Measurements from ENCODE around the gene SLC4A8.

Gene SLC4A8

DNA sequence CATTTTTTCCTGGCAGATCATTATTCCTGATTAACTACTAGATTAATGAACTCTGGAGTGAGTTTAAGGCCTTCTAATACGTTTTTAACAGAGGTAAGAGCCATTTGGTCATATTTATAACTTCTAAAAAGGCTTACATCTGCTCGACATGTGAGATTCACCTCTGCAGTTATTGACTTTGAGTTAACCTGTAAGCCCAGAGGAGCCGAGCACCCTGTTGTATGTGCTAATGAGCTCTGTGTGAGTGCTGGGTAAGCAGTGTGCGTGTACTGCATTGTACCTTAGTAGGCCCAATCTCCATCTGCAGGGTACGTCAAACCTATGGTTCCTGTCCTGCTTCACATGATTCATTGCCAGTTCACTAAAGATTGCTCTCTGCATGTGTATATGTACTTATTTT lies 18.9 kb downstream of the SLC4A8 start:
- TF ChIP-seq RAD21 (IDR thresholded peaks at IDR 0.05; ENCODE audit: low read depth), result no peak

- no peak for TF ChIP-seq USF1 (IDR thresholded peaks at IDR 0.05)
- no peak for TF ChIP-seq TCF12 (IDR thresholded peaks at IDR 0.05; ENCODE audit: low read depth)
- TF ChIP-seq TAF1 (IDR thresholded peaks at IDR 0.05; ENCODE audit: low read depth), result no peak
- no peak for TF ChIP-seq ZBTB7A (IDR thresholded peaks at IDR 0.05; ENCODE audit: low read depth)
- no peak for TF ChIP-seq NFIC (IDR thresholded peaks at IDR 0.05)
- TF ChIP-seq EGR1 (IDR thresholded peaks at IDR 0.05), result no peak
Observed at GRCh38 chr12:51448618-51449256, 24.1 kb downstream of the SLC4A8 start.

DNA sequence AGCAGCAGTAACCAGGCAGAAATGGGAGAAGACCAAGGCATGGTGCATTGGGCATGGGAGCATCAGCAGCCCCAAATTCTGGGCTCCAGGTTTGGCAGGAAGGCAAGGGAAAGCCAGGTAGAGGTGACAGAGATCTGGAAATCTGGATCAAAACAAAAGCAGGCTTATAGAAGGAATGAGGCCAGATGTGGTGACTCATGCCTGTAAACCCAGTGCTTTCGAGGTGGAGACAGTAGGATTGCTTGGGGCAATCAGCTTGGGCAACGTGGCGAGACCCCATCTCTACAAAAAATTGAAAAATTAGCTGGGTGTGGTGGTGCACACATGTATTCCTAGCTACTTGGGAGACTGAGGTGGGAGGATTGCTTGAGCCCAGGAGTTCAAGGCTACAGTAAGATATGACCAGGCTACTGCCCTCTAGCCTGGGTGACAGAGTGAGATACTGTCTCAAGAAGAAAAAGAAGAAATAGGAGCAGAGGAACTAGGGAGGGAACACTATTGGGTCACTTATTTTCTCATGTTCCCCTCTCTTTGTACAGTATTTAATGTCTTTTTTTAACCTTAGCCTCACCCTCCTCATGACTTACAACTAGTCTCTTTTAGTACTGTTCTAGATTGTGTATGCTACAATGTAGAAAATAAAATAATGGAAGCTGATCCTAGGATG lies 25.1 kb downstream of the SLC4A8 start:
- TF ChIP-seq CEBPB (IDR thresholded peaks at IDR 0.05) (no peak), USF1 (IDR thresholded peaks at IDR 0.05) (no peak), TAF1 (IDR thresholded peaks at IDR 0.05; ENCODE audit: low read depth) (no peak), REST (IDR thresholded peaks at IDR 0.05; ENCODE audit: low read depth) (no peak)

GRCh38 chr12:51450333-51450732 lies 25.7 kb downstream of the SLC4A8 start:
- TF ChIP-seq CEBPB (IDR thresholded peaks at IDR 0.05), result no peak
- TF ChIP-seq TEAD4 (IDR thresholded peaks at IDR 0.05), result no peak
- no peak for TF ChIP-seq CREB1 (IDR thresholded peaks at IDR 0.05; ENCODE audit: low read depth)
- no peak for TF ChIP-seq YY1 (IDR thresholded peaks at IDR 0.05; ENCODE audit: low read depth)
- no peak for TF ChIP-seq EP300 (IDR thresholded peaks at IDR 0.05; ENCODE audit: borderline replicate concordance)
- TF ChIP-seq NFIC (IDR thresholded peaks at IDR 0.05), result no peak
- TF ChIP-seq FOXM1 (IDR thresholded peaks at IDR 0.05; ENCODE audit: borderline replicate concordance, low read depth), result no peak
- no peak for TF ChIP-seq TCF12 (IDR thresholded peaks at IDR 0.05; ENCODE audit: low read depth)

DNA sequence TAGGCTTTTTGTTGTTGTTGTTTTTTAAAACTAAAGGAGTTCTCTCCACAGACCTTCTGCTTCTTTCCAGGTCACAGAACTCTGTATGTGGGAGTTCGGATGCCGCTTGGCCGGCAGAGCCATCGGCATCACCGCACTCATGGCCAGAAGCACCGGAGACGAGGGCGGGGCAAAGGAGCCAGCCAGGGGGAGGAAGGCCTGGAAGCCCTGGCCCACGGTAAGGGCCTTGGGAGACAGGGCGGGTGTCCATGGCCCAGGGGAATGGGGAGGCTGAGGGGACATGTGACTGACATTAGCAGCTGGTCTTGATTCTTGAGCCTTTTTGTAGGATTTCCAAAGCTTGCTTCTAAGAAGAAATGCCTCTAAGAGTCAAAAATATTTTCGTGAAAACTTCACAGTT lies 26.2 kb downstream of the SLC4A8 start:
- TF ChIP-seq EGR1 (IDR thresholded peaks at IDR 0.05) (no peak), CREB1 (IDR thresholded peaks at IDR 0.05; ENCODE audit: low read depth) (no peak), YY1 (IDR thresholded peaks at IDR 0.05; ENCODE audit: low read depth) (no peak), USF1 (IDR thresholded peaks at IDR 0.05) (no peak), NFIC (IDR thresholded peaks at IDR 0.05) (no peak), REST (IDR thresholded peaks at IDR 0.05; ENCODE audit: low read depth) (no peak), TCF12 (IDR thresholded peaks at IDR 0.05; ENCODE audit: low read depth) (no peak), EP300 (IDR thresholded peaks at IDR 0.05; ENCODE audit: borderline replicate concordance) (no peak), MAX (IDR thresholded peaks at IDR 0.05) (no peak), TAF1 (IDR thresholded peaks at IDR 0.05; ENCODE audit: low read depth) (no peak), FOXM1 (IDR thresholded peaks at IDR 0.05; ENCODE audit: borderline replicate concordance, low read depth) (no peak), TEAD4 (IDR thresholded peaks at IDR 0.05) (no peak), ZBTB7A (IDR thresholded peaks at IDR 0.05; ENCODE audit: low read depth) (no peak), RAD21 (IDR thresholded peaks at IDR 0.05; ENCODE audit: low read depth) (no peak)

DNA sequence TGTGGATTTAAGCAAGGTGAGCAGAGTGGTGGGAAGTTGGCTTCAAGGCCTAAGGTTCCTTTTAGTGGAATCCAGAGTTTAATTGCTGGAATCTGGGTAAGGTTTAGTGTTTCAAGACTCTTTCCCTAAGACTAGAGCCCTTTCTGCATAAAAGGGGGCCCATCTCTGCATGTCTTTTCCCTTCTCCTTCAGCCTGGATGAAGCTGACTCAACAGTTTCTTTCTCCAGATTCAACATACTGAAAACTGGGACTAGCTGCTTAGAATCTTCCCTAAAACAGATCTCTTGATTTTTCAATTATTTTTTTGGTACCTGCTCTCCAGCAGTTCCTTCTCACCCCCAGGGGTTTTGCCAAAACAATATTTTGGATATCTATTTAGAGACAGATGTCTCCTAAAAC lies 34.0 kb downstream of the SLC4A8 start:
- TF ChIP-seq EP300 (IDR thresholded peaks at IDR 0.05; ENCODE audit: borderline replicate concordance), result no peak
- TF ChIP-seq USF1 (IDR thresholded peaks at IDR 0.05), result no peak
- TF ChIP-seq YY1 (IDR thresholded peaks at IDR 0.05; ENCODE audit: low read depth), result no peak
- no peak for TF ChIP-seq FOXM1 (IDR thresholded peaks at IDR 0.05; ENCODE audit: borderline replicate concordance, low read depth)
- TF ChIP-seq RAD21 (IDR thresholded peaks at IDR 0.05; ENCODE audit: low read depth), result no peak
- TF ChIP-seq TEAD4 (IDR thresholded peaks at IDR 0.05), result no peak
- TF ChIP-seq CREB1 (IDR thresholded peaks at IDR 0.05; ENCODE audit: low read depth), result no peak
- no peak for TF ChIP-seq ZBTB7A (IDR thresholded peaks at IDR 0.05; ENCODE audit: low read depth)
- TF ChIP-seq TCF12 (IDR thresholded peaks at IDR 0.05; ENCODE audit: low read depth), result no peak
- TF ChIP-seq REST (IDR thresholded peaks at IDR 0.05; ENCODE audit: low read depth), result no peak
- TF ChIP-seq TAF1 (IDR thresholded peaks at IDR 0.05; ENCODE audit: low read depth), result no peak
- TF ChIP-seq MAX (IDR thresholded peaks at IDR 0.05), result no peak
- TF ChIP-seq EGR1 (IDR thresholded peaks at IDR 0.05), result no peak
- TF ChIP-seq NFIC (IDR thresholded peaks at IDR 0.05), result no peak
- no peak for TF ChIP-seq CEBPB (IDR thresholded peaks at IDR 0.05)
